Activated naive CD4-positive, alpha-beta T cell treated with Interleukin-2 at 50 U/mL for 16 hours (primary cell): ENCODE results near the gene RNF11.
A peak's percentile ranks its signal among the peaks of the same experiment; 100 is the strongest.
"Not testable (repeated sequence)": the region's sequence is repeated elsewhere in the genome, so short reads cannot be mapped to it uniquely, and the experiment has no call there.

ENCODE experiments used
- DNase-seq: peaks from one replicate; pipeline ENCODE4 v3.0.0-alpha.2; 2020

The RNF11 gene

DNA sequence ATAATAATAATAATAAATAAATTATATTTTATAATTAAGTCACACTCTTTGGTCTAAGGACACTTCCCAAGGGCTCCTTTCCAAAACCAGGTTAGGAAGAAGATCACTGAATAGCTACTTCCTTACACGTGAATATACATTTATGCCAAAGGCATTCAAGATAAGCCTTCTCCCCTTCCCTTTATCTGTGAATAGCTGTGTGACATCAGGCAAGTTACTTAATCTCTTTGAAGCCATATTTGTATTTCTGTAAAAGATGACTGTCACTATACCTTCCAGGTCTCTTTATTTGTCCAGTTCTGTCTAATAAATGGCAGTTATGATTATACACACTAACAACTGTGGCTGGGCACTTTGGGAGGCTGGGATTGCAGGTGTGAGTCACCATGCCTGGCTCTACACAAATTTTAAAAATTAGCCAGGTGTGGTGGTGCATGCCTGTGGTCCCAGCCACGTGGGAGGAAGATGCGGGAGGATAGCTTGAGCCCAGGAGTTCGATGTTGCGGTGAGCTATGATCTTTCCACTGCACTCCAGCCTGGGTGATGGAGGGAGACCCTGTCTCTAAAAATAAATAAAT is 5.5 kb upstream of the RNF11 start:
- DNase-seq = no peak

DNA sequence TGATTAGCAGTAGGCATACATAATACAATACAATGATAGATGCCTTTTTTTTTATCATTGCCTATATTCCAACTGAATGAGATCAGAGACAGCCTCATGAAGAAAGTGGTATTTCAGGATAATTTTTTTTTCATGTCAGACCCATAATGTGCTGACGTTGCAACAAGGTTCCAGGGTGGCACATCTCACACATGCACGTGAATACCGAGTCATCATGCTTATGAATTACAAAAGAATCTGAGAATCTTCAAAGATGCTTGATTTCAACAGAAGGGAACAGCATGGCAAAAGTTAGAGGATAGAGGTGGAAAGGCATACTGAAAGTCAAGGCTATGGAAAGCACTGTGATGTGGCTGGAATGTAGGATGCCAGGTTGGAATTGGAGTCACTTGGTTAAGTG is 5.0 kb upstream of the RNF11 start:
- DNase-seq = no peak

DNA sequence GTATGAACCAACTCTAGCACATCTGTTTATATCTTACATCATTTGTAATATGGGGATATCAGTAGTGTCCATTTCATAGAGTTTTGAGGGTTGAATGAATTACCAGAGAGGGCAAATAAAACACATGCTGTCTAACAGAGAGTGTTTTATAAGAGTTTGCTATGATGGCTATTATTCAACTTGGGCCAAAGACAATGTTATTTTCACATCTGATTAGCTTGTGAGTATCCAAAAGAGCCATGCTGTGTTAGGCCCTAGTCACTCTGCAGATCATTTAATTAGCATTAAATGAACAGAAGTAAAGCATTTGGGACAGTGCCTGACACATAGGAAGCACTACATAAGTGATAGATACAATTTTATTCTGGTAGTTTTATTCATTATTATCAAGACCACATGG is 4.2 kb upstream of the RNF11 start:
- DNase-seq = no peak

DNA sequence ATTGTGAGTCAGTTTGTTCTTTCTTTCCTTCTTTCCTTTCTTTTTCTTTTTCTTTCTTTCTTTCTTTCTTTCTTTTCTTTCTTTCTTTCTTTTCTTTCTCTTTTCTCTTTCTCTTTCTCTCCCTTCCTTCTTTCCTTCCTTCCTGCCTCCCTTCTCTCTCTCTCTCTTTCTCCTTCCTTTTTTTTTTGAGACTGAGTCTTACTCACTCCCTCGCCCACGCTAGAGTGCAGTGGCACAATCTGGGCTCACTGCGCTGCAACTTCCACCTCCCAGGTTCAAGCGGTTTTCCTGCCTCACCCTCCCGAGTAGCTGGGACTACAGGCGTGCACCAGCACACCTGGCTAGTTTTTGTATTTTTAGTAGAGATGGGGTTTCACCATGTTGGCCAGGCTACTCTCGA is 1.8 kb upstream of the RNF11 start:
- DNase-seq = not testable (repeated sequence)

DNA sequence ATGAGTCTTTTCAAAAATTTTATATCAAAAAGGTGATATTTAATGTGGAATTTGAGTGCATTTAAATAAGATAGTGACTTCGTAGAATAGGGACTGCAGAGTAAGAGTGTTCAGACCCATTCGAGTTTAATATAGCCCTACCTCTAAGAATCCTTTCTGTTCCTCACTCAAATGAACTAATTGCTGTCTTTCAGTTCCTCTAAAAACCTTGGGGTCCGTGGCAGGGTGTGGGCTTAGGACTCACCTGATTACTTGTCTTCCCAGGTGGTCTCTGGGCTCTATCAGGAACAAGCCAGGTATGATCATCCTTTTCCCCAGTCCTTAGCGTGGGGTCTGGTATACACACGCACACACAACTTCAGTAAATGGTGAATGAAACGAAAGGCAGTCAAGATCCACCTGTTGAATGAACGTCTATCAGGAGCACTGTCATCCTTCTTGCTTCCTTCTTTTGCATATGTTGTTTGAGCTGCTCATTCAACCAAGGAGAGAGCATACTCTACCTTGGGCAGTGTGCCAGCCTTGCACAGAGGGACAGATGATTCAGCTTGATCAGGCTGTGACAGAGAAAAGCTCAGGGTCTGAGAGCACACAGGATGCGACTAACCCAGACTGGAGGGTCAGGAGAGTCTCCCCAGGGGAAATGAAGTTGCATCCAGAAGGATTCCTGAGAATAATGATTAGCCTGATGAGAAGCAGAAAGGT is 1.2 kb upstream of the RNF11 start:
- DNase-seq = peak; percentile 28

DNA sequence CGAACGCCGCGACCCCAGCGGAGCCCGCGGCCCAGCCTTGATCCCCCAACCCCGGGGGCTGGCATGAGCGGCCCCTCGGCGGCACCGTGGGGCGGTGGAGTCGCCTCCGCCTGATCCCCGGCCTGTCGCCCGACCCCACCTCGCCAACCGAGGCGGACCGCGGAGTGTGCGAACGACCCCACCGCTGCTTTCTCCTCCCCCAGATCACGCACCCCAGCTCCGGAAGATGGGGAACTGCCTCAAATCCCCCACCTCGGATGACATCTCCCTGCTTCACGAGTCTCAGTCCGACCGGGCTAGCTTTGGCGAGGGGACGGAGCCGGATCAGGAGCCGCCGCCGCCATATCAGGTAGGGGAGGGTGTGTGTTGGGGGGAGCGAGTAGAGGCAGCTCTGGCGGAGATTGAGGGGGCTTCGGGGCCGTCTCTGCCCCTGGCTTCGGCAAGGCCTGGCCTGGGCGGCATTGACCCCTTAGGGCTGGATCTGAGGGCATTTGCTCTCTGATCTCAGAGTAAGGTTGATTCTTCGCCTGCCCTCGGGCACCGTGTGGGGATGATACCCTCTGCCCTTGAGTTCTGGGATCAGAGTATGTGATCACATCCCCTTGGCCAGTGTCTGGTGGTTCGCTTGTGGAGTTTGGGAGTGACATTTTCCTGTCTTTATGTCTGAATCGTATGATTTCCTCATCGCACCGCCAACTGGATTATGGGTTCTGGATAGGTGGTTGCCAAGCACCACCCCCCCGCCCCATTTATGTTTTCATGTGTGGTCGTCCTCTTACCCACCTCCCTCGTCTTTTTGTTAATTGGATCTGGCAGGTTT is 668 bp downstream of the RNF11 start:
- peak; percentile 41 for DNase-seq

DNA sequence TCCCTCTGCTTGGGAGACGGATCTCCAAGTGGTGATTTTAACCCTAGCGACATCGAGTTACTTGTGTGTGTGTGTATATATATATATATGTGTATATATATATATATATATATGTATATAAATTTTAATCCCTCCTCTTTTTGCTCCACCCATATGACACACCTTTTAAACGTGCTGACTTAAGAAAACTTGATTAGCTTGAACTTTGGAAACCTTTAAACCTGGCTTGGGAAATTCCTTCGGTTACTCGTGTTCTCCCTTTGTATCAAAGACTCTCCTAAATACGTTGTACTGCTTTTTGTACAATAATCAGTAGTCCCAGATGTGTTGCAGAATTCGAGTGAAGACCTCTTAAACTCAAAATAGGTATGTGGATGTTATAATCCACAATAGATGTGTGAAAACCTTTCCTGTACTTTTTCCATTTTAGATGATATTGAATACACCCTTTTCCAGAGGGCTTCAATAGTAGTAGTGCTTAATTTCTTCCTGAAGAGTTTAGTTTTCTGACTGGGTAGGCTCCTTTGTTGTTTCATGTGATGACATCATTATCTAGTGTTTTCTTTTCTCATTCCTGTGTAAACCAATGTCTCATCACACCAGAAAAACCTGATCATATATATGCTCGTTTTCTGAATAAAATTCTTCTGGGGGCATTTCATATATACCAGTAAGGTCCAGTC is 1.4 kb downstream of the RNF11 start:
- DNase-seq = no peak

DNA sequence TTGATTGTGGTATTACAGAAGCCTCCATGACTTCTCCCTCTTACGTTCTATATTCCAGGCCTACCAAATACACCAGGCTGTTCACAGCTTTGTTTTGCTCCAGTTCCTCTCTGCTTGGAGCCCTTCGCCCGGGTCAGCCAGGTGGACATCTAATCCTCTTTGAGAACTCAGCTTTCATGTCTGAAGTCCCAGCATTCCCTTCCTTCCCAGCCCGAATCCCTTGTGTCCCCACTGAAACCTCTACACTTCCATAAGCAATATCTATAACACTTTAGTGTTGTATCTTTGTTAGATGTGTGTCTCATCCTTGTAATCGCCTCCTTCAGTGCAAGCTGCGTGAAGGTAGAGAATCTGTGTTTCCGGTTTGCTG is 1.9 kb downstream of the RNF11 start:
- DNase-seq = no peak

DNA sequence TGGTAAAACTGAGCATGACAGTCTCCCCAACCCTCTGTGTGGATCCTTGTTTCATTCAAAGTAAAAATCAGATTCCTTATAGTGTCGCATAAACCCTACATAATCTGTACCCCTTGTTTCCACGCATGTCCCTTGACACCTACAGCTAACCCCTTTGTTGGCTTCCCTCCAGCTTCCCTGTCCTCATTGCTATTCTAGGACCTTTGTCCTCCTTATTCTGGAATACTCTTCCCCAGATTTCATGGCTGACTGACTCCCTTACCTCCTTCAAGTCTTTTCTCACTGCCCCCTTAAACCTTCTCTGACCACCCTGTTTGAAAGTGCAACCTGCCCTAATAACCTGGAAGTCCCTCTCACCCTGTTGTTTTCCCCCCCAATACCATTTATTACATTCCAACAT is 4.0 kb downstream of the RNF11 start:
- DNase-seq = no peak

DNA sequence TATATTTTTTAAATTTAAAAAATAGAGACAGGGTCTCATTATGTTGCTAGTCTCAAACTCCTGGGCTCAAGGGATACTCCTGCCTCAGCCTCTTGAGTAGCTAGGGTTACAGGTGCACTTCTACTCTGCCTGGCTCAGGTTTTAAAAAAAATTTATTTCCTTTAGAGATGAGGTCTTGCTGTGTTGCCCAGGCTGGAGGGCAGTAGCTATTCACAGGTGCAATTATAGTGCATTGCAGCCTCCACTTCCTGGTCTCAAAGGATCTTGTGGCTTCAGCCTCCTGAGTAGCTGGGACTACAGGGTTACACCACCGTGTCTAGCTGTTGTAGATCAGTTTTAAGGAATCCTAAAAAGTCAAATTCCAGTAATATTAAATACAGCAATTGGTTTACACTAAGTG is 5.0 kb downstream of the RNF11 start:
- no peak for DNase-seq

DNA sequence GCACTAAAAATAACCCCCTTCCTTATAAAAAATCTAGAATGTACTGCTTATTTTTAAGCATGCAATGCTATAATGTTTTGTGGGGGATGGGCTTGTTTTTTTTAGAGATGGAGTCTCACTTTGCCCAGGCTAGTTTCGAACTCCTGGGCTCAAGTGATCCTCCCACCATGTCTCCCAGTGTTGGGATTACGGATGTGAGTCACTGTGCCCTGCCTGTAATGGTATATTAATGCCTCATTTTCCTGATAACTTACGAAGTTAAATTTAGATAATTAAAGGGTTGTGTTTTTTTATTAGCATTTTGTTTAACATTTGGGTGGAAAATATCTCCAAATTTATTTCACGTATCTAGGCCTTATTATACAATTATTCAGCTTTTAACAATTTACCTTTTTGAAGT is 6.5 kb downstream of the RNF11 start:
- no peak for DNase-seq

DNA sequence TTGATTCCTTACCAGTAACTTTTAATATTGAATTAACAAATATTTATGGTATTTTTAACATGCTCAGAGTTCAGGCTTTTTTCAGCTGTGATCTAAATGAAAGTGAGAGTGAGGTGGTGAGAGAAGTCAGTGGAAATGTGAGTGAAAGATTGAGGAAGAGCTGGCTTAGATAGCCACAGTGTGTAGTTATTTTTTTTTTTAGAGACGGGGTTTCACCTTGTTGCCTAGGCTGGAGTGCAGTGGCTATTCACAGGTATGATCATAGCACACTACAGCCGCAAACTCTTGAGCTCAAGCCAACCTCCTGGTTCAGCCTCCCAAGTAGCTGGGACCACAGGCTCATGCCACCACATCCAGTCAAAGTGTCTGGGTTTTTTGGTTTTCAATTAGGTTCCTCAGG is 10.9 kb downstream of the RNF11 start:
- no peak for DNase-seq

DNA sequence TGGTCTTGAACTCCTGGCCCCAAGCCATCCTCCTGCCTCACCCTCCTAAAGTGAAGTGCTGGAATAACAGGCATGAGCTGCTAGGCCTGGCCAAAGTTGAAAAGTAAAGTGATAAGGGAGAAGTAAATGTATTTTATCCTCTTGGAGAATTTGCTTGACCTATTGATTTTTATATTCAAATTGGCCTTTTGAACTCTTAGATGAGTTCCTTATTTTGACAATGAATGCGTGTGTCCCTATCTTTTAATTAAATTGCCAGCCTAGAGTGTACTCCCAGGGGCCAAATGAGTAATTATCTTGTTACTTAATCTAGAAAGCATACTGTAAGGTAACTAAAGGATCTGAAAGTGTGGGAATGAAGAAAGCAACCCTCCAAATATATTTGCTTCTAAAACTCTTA is 11.4 kb downstream of the RNF11 start:
- DNase-seq = no peak

DNA sequence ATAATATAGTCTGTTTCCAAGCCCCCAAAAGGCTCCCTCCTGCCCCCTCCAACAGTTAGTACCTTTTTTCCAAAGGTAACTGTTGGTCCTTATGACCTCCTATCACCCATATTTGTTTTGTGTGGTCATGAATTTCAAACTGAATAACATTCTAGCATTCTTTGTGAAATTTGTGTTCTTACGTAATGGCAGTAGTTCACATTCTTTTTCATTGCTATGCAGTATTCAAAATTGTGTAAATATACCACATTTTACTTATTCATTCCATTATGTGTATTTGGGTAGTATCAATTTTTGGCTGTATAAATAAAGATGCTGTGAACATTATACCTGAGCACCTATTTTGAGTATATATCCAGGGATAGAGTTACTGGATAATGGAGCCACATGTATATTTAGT is 13.4 kb downstream of the RNF11 start:
- DNase-seq = no peak

DNA sequence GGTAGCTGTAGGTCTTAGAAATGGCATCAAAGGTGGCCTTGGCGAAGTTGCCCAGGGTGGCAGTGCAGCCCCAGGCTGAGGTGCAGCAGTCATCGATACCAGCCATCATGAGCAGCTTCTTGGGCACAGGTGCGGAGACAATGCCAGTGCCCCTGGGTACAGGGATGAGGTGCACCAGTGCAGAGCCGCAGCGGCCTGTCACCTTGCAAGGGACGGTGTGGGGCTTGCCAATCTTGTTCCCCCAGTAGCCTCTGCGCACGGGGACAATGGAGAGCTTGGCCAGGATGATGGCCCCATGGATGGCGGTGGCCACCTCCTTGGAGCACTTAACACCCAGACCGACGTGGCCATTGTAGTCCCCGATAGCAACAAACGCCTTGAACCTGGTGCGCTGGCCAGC is 14.7 kb downstream of the RNF11 start:
- not testable (repeated sequence) for DNase-seq

DNA sequence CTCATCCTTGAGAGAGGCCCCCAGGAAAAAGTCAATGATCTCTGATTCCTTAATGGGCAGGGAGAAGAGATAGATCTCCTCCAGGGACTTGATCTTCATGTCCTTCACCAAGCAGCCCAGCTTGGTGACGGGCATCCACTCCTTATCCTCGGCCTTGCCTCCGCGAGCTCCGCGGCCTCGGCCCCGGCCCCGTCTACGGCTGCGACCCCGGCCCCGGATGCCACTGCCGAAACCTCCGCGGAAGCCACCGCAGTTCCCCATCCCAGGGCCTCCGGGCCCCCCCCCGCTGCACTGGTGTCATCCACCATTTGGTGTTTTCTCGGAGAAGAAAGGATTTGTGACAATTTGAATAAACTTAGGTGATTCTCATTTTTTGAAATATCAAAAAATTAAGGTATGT is 15.1 kb downstream of the RNF11 start:
- not testable (repeated sequence) for DNase-seq

DNA sequence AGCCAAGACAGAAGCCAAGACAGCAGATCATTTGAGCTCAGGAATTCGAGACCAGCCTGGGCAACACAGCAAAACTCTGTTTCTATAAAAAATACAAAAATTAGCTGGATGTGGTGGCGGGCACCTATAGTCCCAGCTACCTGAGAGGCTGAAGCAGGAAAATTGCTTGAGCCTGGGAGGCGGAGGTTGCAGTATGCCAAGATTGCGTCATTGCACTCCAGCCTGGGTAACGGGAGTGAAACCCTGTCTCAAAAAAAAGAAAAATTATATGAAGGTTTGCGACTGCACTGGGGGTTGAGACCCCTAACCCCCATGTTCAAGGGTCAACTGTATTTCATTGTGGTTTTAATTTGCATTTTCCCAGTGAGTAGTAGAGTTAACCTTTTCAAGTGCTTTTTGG is 16.3 kb downstream of the RNF11 start:
- DNase-seq = no peak

DNA sequence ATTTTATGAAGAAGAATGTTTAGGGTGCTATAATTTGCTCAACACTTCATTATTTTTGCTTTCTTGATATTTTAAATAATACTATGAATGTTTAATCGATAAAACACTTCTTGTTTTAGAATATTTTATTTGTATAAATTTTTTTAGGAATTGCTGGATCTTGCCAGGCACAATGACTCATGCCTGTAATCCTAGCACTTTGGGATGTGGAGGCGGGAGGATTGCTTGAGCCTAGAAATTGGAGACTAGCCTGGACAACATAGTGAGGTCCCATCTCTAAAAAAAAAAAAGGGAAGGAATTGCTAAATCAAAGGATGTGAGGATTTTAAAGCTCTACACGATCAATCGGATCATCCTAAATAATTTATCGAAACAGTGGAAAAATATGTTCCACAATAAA is 17.6 kb downstream of the RNF11 start:
- no peak for DNase-seq

DNA sequence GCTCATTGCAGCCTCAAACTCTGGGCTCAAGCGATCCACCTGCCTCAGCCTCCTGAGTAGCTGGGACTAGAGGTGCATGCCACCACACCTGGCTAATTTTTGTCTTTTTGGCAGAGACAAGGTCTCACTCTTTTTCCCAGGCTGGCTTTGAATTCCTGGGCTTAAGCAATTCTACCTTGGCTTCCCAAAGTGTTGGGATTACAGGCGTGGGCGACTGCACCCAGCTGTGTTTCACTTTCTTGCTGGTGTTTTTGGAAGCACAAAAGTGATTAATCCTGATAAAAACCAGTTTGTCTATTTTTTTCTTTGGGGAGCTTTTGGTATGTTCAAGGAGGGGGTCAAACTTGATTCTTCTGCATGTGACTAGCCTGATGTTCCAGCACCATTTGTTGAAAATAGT is 19.3 kb downstream of the RNF11 start:
- no peak for DNase-seq

DNA sequence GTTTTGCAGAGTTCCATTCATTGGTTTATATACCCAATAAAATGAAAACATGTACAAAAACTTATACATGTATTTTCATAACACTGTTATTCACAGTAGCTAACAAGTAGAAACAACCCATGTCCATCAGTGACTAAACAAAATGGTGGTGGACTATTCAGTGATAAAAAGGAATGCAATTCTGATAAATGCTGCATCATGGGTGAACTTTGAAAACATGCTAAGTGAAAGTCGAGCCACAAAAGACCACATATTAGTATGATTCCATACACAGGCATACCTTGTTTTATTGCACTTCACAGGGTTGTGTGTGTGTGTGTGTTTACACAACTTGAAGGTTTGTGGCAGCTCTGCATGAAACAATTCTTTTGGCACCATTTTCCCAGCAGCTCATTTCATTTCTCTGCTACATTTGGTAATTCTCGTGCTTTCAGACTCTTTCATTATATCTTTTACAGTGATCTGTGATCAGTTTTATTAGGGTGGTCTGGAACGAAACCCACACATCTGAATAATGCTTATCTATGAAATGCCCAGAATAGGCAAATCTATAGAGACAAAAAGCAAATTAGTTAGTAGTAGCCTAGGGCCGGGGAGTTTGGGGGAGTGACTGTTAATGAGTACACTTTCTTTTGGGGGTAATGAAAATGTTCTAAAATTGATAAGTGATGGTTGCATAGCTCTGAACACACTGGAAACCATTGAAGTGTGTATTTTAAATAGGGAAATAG is 27.2 kb downstream of the RNF11 start:
- DNase-seq = no peak

DNA sequence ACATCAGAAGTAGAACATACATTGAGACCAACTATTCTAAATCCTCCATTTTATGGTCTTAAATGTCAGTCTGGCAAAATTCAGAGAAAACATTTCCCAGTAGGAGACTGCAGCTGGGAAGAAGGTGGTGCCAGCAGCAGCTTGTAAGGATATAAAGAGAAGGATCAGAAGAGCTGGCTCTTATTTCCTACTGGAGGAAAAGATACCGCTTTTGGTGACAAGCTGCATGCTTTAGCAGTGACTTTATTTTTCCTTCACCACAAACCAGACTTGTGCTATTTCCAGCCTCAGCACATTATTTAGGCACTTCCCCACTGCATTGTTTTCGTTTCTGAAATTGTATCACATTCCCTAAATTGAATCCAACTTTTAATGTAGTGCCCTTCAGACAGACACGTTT is 28.4 kb downstream of the RNF11 start:
- DNase-seq = no peak

DNA sequence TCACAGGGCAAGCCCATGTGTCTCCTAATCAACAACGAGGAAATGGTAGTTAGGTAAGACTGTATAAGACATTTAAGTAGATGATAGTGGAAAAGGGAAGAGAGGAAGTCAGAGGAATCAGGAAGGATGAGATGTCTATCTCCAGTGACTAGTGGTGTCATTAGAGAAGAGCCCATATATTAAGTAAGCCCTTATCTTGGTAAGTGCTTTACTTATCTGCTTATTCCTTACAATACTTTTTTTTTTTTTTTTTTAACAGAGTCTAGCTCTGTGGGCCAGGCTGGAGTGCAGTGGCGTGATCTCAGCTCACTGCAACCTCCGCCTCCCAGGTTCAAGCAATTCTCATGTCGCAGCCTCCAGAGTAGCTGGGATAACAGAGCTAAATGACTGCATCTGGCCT is 29.5 kb downstream of the RNF11 start:
- DNase-seq = no peak

DNA sequence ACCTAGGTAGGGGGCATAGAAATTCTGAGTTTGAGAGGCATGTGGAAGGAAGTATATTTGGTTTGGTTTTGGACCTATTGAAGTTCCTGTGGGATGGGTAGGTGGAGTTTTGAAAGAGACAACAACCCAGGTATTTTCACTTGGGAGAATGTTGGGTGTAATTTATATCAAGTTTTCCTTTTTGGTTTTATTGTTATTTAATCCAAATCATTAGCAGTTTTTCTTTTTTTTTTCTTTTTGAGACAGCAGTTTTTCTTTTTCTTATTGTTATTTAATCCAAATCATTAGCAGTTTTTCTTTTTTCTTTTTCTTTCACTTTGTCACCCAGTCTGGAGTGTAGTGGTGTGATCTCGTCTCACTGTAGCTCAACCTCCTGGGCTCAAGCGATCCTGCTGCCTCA is 30.1 kb downstream of the RNF11 start:
- no peak for DNase-seq
